ENCODE measurements around the gene CFAP47.
"Not testable (repeated sequence)": the region's sequence is repeated elsewhere in the genome, so short reads cannot be mapped to it uniquely, and the experiment has no call there.

CFAP47 gene, protein sequence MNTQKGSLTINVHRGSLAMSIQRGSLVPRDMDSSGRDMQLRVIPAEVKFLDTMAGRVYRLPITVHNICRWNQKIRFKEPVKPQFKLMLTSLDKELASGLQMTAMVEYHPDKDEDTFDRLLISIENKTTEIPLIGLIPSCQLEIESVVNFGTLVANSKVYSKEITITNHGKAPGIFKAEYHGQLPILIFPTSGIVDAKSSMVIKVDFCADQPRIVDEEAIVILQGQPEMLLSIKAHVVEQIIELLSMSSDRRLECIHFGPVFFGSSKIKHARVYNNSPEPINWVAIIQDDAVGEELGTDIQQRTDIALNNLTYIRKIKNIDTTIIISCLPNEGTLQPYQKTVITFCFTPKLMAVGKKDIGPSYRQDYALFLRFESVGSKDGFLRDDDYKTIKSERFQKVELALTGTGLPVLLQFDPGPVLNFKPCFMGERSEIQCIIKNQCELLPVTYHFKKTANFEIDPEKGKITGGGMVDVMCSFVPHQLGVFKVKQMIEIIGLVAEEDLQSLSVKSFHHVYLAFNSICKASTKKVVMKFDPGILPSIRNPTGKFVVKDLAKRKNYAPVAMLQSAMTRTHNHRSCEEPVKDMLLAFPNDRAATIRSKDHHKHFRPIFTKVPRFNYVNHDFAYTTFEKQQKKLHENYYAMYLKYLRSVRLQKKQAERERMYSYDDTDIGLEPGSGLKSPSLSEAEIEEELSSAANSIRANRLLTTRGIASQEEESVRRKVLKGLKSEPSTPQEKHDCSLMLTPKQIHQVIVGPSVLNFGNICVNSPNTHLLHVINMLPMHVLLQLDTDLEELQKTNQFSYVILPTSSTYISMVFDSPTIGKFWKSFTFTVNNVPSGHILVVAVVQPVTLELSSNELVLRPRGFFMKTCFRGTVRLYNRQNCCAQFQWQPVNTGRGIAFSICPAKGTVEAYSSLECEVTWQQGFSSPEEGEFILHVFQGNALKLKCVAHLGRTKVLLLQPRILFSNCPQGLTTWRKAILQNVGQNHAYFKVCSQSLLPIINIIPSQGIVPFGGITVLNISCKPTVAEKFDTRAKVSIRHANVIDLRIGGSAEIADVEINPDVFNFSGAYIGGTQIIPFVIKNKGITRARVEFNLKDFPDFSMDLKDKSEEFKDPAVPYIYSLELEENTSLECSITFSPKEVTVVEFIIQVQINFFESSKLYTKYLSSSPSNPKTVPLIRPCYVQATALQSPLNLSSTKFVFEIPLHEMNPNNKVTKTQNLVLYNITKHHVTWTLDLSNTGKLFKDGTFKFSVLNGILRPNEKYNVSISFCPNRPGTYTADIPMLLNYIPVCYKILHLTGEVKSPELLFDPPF (N-terminal part only)

DNA sequence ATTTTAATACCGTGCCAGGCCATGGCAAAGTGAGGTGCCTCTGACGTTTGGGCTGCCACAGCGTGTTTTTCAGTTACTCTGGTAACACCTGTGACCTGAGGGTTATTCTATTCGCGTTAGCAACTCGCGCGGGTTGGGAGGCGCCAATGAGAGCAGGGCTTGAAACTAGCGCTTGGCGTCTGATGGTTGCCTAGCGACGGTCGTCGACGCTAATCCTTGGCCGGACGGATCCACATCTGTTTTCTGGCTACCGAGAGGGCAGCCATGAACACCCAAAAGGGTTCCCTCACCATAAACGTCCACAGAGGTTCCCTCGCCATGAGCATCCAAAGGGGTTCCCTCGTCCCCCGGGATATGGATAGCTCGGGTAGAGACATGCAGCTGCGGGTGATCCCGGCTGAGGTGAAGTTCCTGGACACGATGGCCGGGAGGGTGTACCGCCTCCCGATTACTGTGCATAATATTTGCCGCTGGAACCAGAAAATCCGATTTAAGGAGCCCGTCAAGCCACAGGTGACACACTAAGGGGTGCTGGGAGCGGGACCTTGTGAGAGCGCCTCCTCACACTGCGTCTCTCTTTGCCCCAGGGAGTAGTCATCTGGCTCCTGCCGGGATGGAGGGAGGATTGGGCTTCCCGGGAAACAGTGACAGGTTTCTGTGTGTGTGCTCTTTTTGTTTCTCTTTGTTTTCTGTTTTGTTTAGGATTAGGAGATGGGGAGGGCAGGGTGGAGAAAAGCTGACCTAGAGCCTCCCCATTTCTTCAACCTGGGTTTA is at the start of gene CFAP47:
TSS of gene CFAP47 (plus strand) at position 199 of the 774 bp plus-strand sequence. CDS start at position 265, 66 bp downstream.
- ATAC-seq (replicated peaks) (no peak), DNase-seq (no peak)
- Mint-ChIP-seq H3K27me3 (peaks cover 0 to 4% of the 10 kb centered on the region in 2 donors), H3K36me3 (no peaks in the 10 kb centered on the region), H3K9me3 (peaks cover 0 to 1% of the 10 kb centered on the region in 2 donors), H3K27ac (no peak within 1 kb of the TSS), H3K4me3 (no peak within 1 kb of the TSS), H3K4me1 (no peaks in the 10 kb centered on the region)

DNA sequence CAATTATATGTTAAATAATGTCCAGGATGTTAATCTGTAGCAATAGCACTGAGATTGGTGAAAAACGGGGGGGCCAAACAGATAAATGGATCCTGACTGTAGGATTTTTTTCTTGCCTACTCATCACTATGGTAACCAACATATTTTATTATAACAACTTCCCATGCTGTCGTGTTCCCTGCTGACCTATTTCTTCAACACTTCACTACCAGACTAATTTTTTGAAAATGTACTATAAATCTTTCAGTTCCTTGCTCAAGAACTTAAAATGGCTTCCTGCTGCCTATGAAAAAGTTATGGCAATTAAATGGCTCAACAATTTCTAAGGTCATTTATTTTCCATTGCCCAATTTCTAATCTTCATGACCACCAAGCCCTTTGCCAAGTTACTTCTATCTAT is 38.9 kb upstream of the CFAP47 start:
- DNase-seq = no peak
- Mint-ChIP-seq H3K4me1 (no peaks in the 10 kb centered on the region), H3K36me3 (no peaks in the 10 kb centered on the region), H3K9me3 (peaks cover 0 to 9% of the 10 kb centered on the region in 2 donors), H3K4me3 (no peak overlapping the region), H3K27ac (no peak overlapping the region), H3K27me3 (peaks cover 0 to 4% of the 10 kb centered on the region in 2 donors)
- no peak for ATAC-seq (replicated peaks)

DNA sequence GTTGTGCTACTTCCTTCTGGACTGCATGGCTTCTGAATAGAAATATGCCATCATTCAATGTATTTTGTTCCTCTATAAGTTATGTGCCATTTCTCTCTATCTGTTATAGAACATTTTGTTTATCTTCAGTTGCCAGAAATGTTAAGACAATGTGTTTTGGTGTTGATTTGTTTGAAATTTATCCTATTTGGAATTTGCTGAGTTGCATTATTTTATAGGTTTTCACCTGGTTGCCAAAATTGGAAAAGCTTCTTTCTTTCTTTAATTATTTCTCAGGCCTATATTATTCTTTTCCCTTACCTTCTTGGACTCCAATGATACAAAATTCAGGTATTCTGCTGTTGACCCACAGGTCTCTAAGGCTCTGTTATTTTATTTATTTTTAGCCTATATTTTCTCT is 33.4 kb upstream of the CFAP47 start:
- Mint-ChIP-seq H3K4me3 (no peak overlapping the region), H3K4me1 (no peaks in the 10 kb centered on the region), H3K27me3 (peaks cover 0 to 3% of the 10 kb centered on the region in 2 donors), H3K27ac (no peak overlapping the region), H3K36me3 (no peaks in the 10 kb centered on the region), H3K9me3 (no peaks in the 10 kb centered on the region)
- ATAC-seq (replicated peaks) = no peak
- no peak for DNase-seq

DNA sequence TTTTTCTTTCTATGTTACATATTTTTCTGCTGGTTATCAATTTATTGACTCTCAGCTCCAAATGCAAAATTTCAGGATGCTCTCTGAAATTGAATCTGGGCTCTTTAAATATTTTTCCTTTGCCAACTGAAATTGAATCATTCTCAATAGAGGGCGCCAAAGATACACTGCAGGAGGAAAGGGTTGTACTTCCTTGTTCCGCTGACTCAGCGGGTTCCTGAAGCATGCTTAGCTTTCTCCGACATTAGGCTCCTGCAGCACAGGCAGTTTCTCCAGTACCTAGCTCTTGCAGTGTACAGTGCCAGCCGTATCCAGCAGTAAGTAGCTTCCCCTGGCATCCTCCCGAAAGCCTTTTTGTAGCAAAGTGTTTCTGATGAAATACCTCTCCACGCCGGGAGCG is 28.8 kb upstream of the CFAP47 start:
- Mint-ChIP-seq H3K4me1 (no peaks in the 10 kb centered on the region), H3K9me3 (no peaks in the 10 kb centered on the region), H3K27ac (no peak overlapping the region), H3K4me3 (no peak overlapping the region), H3K36me3 (no peaks in the 10 kb centered on the region), H3K27me3 (peaks cover 0 to 3% of the 10 kb centered on the region in 2 donors)
- peak in 1 of 2 donors; percentile 38 for ATAC-seq (replicated peaks)
- no peak for DNase-seq

DNA sequence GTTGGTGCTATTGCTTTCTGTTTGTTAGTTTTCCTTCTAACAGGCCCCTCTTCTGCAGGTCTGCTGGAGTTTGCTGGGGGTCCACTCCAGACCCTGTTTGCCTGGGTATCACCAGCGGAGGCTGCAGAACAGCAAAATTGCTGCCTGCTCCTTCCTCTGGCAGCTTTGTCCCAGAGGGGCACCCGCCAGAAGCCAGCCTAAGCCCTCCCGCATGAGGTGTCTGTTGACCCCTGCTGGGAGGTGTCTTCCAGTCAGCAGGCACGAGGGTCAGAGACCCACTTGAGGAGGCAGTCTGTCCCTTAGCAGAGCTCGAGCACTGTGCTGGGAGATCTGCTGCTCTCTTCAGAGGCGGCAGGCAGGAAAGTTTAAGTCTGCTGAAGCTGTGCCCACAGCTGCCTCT is 67.3 kb downstream of the CFAP47 start:
- DNase-seq; H3K4me3 Mint-ChIP-seq; H3K36me3 Mint-ChIP-seq; H3K4me1 Mint-ChIP-seq; ATAC-seq (replicated peaks); H3K27me3 Mint-ChIP-seq; H3K9me3 Mint-ChIP-seq: not testable (repeated sequence)
- H3K27ac Mint-ChIP-seq = peak overlapping the region; percentile 31

DNA sequence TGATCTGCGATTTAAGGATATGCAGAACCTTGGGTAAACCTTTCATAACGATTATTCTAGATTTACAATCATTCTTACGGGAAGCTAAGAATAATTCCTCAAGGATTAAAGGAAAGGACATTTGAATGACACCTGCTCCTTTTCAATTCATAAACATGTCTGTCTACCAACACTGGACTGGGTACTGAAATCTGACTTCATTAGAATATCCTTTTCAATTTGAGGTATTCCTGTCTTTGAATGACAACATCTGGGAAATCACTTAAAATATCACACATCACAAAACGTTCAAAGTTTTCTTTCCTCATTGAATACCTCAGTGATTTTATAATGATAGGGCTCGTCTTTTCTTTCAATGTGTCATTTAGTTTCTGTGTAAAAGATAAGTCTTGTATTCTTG is 87.7 kb downstream of the CFAP47 start:
- Mint-ChIP-seq H3K4me3 (no peak overlapping the region), H3K27me3 (no peaks in the 10 kb centered on the region), H3K9me3 (peaks cover under 1% of the 10 kb centered on the region in 2 donors), H3K27ac (no peak overlapping the region), H3K4me1 (no peaks in the 10 kb centered on the region), H3K36me3 (no peaks in the 10 kb centered on the region)
- DNase-seq = no peak
- no peak for ATAC-seq (replicated peaks)

DNA sequence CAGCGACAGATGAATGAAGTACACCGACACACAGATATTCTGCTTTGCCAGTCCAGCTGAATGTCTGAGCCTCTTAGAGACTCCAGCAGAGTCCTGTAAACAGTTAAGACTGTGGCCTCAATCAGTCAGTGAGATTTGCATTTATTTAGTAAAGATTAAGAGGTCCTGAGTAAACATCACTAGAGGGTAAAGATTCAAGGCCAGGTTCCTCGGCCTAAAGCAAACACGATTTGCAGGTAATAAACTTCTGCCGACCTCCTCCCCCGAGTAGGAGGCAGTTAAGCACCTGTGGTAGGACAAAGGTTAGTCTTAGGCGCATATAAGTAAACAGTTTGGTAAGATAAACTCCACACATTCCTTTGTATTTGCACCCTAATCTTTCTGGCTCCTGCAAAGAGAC is 99.6 kb downstream of the CFAP47 start:
- no peaks in the 10 kb centered on the region for H3K27me3 Mint-ChIP-seq

DNA sequence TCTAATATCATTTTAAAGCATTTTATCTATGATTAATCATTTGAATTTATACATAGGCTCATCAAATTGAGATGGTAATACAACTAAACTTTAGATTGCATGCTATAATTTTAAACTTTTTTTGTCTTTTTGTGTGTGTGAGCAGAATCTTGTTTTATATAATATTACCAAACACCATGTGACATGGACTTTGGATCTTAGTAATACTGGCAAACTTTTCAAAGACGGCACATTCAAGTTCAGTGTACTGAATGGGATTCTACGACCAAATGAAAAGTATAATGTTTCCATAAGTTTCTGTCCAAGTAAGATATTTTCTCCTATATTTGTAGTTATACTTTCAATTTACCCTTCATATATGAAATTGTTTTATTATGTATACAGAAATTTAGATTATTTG is 116.0 kb downstream of the CFAP47 start:
- H3K9me3 Mint-ChIP-seq = no peaks in the 10 kb centered on the region
- no peaks in the 10 kb centered on the region for H3K36me3 Mint-ChIP-seq
- H3K4me3 Mint-ChIP-seq = no peak overlapping the region
- H3K4me1 Mint-ChIP-seq = no peaks in the 10 kb centered on the region
- DNase-seq = no peak
- no peaks in the 10 kb centered on the region for H3K27me3 Mint-ChIP-seq
- H3K27ac Mint-ChIP-seq = no peak overlapping the region
- ATAC-seq (replicated peaks) = no peak

More for the DNA sequence above, 99.6 kb downstream of the CFAP47 start:
- no peak overlapping the region for H3K4me3 Mint-ChIP-seq
- H3K36me3 Mint-ChIP-seq = no peaks in the 10 kb centered on the region
- ATAC-seq (replicated peaks) = no peak
- no peaks in the 10 kb centered on the region for H3K4me1 Mint-ChIP-seq
- no peak overlapping the region for H3K27ac Mint-ChIP-seq
- no peak for DNase-seq
- peaks cover 0 to 23% of the 10 kb centered on the region in 2 donors for H3K9me3 Mint-ChIP-seq

DNA sequence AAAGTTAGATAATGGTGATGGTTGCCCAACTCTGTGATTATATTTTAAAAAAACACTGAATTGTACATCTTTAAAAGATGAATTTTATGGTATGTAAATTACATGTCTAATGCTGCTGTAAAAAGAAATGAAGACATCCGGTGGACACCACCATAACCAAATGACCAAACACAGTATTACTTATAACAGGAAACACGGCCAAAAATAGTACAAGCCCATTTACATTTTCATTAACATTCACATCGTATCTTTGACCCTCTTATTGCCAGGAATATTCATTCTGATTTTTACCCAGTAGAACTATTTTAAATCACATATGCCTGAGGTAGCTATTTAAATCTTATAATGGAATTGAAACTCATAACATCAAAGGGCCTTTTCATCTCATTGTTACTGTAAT is 143.2 kb downstream of the CFAP47 start:
- no peak overlapping the region for H3K4me3 Mint-ChIP-seq
- H3K27ac Mint-ChIP-seq = no peak overlapping the region
- peaks cover 0 to 3% of the 10 kb centered on the region in 2 donors for H3K27me3 Mint-ChIP-seq
- no peaks in the 10 kb centered on the region for H3K9me3 Mint-ChIP-seq
- ATAC-seq (replicated peaks) = no peak
- no peaks in the 10 kb centered on the region for H3K4me1 Mint-ChIP-seq
- DNase-seq = no peak
- H3K36me3 Mint-ChIP-seq = no peaks in the 10 kb centered on the region

DNA sequence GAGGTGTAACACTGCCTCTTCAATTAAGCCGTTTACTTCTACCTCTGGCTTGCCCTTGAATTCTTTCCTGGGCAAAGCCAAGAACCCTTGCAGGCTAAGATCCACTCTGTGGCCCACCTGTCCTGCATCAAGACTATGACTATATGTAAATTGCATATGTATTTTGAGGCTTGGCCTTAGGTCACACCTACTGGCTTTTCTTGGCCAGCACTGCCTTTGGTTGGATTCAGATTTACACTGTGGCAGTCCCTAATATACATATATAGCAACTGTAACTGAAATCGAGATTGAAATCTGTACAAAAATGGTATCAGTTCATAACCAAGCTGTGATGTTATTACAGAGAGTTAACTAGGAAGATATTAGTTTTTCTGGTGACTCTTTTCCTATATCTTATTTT is 151.5 kb downstream of the CFAP47 start:
- no peak for ATAC-seq (replicated peaks)
- H3K36me3 Mint-ChIP-seq = no peaks in the 10 kb centered on the region
- H3K27me3 Mint-ChIP-seq = no peaks in the 10 kb centered on the region
- no peak for DNase-seq
- no peak overlapping the region for H3K4me3 Mint-ChIP-seq
- H3K9me3 Mint-ChIP-seq = no peaks in the 10 kb centered on the region
- no peaks in the 10 kb centered on the region for H3K4me1 Mint-ChIP-seq
- H3K27ac Mint-ChIP-seq = no peak overlapping the region

DNA sequence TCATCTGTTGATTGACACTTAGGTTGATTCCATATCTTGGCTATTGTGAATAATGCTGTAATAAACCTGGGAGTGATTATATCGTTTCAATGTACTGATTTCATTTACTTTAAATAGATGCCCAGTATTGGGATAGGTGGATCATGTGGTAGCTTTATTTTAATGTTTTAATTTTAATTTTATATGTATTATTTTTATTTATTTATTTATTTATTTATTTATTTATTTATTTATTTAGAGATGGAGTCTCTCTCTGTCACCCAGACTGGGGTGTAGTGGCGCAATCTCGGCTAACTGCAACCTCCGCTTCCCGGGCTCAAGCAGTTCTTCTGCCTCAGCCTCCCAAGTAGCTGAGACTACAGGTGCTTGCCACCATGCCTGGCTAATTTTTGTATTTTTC is 155.5 kb downstream of the CFAP47 start:
- not testable (repeated sequence) for H3K36me3 Mint-ChIP-seq; ATAC-seq (replicated peaks); H3K27ac Mint-ChIP-seq; H3K4me1 Mint-ChIP-seq; H3K9me3 Mint-ChIP-seq; H3K4me3 Mint-ChIP-seq; DNase-seq; H3K27me3 Mint-ChIP-seq

DNA sequence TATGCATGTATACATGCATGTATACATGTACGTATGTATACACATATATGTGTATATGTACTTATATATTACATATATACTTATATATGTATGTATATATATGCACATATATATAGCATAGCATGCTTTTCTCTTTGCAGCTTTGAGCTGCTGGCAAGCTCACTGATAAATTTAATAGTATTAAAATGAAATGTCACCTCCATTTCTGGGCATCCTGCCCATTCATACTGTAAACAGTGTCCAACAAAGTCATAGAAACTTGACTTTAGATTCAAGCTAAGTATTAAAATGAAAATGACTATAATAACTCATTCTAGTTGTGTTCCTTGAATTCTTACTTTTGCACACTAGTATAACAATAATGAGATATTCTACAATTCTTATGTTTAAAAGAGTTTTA is 163.7 kb downstream of the CFAP47 start:
- Mint-ChIP-seq H3K27me3 (no peaks in the 10 kb centered on the region), H3K36me3 (no peaks in the 10 kb centered on the region), H3K4me3 (no peak overlapping the region), H3K9me3 (peaks cover 2 to 6% of the 10 kb centered on the region in 2 donors), H3K27ac (no peak overlapping the region), H3K4me1 (no peaks in the 10 kb centered on the region)
- ATAC-seq (replicated peaks) (no peak), DNase-seq (no peak)

DNA sequence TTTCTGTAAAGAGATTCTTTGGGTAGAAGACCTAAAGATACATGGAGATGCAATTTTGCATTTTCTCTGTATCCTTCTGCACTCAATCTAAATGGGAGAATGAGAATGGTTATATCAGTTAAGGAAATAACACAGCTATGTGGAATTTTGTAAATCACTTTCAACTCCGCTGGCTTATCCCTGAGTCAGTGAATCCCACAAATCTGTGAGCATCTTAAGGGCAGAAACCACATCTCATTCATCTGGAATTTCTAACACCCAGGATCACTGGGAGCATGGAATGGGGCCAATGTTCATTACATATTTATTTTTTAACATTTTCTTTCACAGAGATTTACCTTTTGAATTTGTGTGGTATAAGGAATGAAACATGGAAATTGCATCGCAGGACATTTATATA is 167.8 kb downstream of the CFAP47 start:
- ATAC-seq (replicated peaks) (no peak), DNase-seq (no peak)
- H3K36me3 Mint-ChIP-seq = no peaks in the 10 kb centered on the region
- no peak overlapping the region for H3K27ac Mint-ChIP-seq
- H3K9me3 Mint-ChIP-seq = no peaks in the 10 kb centered on the region
- no peaks in the 10 kb centered on the region for H3K4me1 Mint-ChIP-seq
- H3K27me3 Mint-ChIP-seq = no peaks in the 10 kb centered on the region
- no peak overlapping the region for H3K4me3 Mint-ChIP-seq
